ENCODE measurements around the gene SLC35E1.

The SLC35E1 gene

DNA sequence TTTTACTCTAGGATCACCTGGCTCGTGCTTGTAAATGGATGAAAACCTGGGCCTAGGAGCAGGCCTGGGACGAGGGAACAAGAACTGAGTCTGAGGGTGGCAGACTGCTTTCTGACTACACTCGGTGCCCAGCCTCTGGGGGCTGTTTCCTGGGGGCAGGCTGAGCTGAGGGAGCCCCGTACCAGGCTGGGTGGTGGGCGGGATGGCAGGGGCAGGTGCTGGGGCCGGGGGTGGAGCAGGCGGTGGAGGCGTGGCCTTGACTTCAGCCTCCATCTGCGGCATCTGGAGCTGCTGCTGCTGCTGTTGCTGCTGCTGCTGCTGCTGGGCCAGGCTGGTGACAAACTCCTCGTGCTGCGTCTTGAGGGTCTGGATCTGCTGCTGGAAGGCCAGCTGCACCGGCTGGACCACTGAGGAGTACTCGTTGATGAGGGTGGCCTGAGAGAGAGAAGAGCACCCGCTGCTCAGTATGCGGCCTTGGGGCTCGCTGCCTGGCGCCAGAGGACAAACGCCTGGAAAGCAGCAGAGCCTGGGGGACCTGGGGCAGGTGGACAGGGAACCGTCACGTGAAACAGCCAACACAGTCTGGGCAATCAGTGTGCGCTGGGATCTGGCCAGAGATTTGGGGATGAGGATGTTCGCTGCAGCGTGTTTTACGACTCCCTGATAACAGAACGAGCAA is 42.6 kb downstream of the SLC35E1 start:
- H3K4me1 ChIP-seq (ENCODE audit: control insufficient read depth in 1 of 2, insufficient read depth in 1 of 2, low read depth in 1 of 2, low read length in 1 of 2): no peaks in the 10 kb centered on the region
- H3K27ac ChIP-seq: no peak overlapping the region
- peaks cover 100% of the 10 kb centered on the region for H3K36me3 ChIP-seq
- H3K9me3 ChIP-seq: no peaks in the 10 kb centered on the region
- no peaks in the 10 kb centered on the region for H3K27me3 ChIP-seq
- no peak overlapping the region for H3K4me3 ChIP-seq (ENCODE audit: low read depth in 1 of 2, low read length in 1 of 2)
- TF ChIP-seq, protein P1, sequence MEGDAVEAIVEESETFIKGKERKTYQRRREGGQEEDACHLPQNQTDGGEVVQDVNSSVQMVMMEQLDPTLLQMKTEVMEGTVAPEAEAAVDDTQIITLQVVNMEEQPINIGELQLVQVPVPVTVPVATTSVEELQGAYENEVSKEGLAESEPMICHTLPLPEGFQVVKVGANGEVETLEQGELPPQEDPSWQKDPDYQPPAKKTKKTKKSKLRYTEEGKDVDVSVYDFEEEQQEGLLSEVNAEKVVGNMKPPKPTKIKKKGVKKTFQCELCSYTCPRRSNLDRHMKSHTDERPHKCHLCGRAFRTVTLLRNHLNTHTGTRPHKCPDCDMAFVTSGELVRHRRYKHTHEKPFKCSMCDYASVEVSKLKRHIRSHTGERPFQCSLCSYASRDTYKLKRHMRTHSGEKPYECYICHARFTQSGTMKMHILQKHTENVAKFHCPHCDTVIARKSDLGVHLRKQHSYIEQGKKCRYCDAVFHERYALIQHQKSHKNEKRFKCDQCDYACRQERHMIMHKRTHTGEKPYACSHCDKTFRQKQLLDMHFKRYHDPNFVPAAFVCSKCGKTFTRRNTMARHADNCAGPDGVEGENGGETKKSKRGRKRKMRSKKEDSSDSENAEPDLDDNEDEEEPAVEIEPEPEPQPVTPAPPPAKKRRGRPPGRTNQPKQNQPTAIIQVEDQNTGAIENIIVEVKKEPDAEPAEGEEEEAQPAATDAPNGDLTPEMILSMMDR (IDR thresholded peaks at IDR 0.05): no peak

DNA sequence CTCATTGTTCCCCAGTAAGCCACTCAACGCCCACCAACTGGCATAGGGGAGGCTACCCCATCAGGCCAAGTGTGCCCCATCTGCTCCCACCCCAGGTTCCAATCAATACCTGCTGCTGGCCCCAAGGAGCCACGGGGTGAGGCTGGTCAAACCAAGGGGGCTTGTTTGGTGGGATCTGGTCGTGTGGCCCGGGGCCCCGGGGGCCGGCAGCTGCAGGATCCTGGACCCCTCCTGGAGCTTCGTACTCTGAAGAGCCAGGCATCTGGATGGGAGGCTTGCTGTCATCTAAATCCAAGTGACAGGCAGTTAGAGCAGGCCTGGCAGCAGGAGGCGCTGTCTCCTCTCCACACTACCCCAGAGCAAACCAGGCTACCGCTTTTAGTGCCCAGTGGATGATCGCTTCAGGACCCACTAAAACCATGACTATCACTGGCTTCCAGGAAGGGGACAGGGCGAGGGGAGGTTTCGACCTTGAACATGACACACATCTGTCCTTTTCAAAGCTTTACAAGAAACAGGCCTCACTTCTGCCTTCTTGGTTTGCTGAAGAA is 44.2 kb downstream of the SLC35E1 start:
- Histone ChIP-seq H3K4me3 (ENCODE audit: low read depth in 1 of 2, low read length in 1 of 2) (no peak overlapping the region), H3K4me1 (ENCODE audit: control insufficient read depth in 1 of 2, insufficient read depth in 1 of 2, low read depth in 1 of 2, low read length in 1 of 2) (no peaks in the 10 kb centered on the region), H3K27ac (no peak overlapping the region), H3K9me3 (no peaks in the 10 kb centered on the region), H3K36me3 (peaks cover 100% of the 10 kb centered on the region), H3K27me3 (no peaks in the 10 kb centered on the region)
- TF ChIP-seq, protein P1 (IDR thresholded peaks at IDR 0.05): no peak

DNA sequence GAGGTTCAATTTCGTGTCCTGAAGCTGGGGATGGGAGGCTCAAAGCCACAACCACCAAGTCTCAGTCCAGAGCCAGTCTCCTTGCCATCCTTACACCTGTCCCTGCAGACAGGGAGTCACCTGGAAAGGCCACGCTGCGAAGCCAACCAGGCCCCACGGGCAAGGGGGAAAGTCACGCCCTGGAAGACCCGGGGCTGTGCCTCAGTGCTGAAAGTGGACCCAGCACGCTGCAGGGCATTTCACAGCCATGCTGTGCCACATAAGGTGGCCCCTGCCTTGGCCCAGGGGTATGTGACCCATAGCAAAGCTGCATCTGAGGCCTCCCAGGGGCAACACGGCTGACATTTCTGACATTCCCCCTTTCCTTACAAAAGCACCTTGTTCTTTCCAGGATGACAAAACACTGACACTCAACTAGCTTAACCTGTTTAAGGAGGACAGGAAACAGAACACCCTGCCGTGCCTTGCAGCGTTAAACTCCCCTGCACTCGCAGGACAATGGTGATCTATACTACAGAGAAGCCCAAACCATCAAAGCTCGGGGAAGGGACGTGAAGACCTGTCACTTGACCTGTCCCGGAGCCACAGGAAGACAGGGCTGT is 44.8 kb downstream of the SLC35E1 start:
- Histone ChIP-seq H3K36me3 (peaks cover 100% of the 10 kb centered on the region), H3K4me3 (ENCODE audit: low read depth in 1 of 2, low read length in 1 of 2) (no peak overlapping the region), H3K27me3 (no peaks in the 10 kb centered on the region), H3K27ac (no peak overlapping the region), H3K4me1 (ENCODE audit: control insufficient read depth in 1 of 2, insufficient read depth in 1 of 2, low read depth in 1 of 2, low read length in 1 of 2) (no peaks in the 10 kb centered on the region), H3K9me3 (no peaks in the 10 kb centered on the region)
- TF ChIP-seq, protein P1 (IDR thresholded peaks at IDR 0.05): no peak

DNA sequence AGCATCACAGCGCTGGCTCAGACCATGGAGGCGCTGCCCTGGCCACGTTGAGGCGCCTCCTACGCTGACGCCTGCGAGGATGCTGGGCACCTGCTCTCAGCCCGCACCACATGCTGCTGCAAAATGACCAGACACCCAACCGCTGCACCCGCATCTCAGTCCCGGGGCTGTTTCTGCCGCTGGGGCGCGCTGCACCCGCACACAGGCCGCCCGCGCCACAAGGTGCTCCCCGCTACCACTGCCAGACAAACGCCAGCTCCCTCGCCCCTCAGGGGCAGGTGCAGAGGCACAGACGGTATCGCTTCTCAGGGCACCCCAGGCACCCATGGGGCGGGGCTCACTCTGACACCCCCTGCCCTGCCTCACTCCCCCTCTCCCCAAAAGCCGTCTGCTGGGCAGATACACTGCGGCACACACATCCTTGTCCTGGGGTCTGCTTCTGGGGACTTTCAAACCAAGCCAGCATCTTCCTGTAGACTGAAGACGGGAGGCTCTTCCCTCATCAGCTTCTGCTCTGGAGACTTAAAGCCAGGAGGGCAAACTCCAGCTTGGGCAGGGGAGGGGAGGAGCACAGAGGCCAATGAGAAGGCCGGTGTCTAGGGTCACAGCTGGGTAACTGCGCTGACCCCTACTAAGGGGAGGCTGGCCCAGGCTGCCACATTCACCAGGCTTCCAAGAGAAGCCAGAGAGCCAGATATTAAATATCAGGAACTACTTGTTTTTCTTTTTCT is 46.3 kb downstream of the SLC35E1 start:
- H3K27me3 ChIP-seq: no peaks in the 10 kb centered on the region
- H3K4me3 ChIP-seq (ENCODE audit: low read depth in 1 of 2, low read length in 1 of 2): no peak overlapping the region
- H3K4me1 ChIP-seq (ENCODE audit: control insufficient read depth in 1 of 2, insufficient read depth in 1 of 2, low read depth in 1 of 2, low read length in 1 of 2): no peaks in the 10 kb centered on the region
- TF ChIP-seq, protein P1 (IDR thresholded peaks at IDR 0.05): no peak
- no peak overlapping the region for H3K27ac ChIP-seq
- H3K9me3 ChIP-seq: no peaks in the 10 kb centered on the region
- peaks cover 100% of the 10 kb centered on the region for H3K36me3 ChIP-seq

DNA sequence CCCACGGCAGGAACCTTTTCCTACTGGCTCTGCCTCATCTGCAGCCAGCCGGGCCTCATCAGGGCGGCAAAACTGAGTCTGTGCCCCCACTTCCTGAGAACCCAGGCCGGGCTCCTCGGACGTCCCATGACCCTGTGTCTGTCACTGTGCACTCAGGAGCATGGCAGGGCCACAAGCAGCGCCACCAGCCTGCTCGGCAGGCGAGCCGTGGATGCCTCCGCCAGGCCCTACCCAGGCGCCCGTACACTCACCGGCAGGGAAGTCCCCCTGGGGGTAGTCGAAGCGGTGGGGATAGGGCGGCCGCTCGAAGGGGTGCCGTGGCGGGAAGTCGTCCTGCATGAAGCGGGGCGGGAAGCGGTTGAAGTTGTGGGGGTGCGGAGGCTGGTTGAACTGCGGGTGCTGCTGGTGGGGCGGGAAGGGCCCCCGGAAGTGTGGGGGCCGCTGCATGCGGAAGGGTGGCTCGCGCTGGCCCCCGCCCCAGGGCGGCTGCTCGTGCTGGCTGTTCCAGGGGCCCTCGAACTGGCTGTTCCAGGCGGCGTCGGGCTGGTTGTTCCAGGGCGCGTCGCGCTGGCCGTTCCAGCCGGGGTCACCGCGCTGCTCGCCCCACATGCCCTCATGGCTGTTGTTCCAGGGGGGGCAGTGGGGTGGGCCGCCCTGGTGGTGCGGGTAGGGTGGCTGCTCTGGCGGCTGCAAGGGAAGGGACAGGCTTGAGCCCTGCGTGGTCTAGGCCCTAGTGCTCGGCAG is 47.1 kb downstream of the SLC35E1 start:
- no peak overlapping the region for H3K4me3 ChIP-seq (ENCODE audit: low read depth in 1 of 2, low read length in 1 of 2)
- no peak overlapping the region for H3K27ac ChIP-seq
- no peaks in the 10 kb centered on the region for H3K4me1 ChIP-seq (ENCODE audit: control insufficient read depth in 1 of 2, insufficient read depth in 1 of 2, low read depth in 1 of 2, low read length in 1 of 2)
- TF ChIP-seq, protein P1 (IDR thresholded peaks at IDR 0.05): no peak
- H3K27me3 ChIP-seq: no peaks in the 10 kb centered on the region
- H3K36me3 ChIP-seq: peaks cover 100% of the 10 kb centered on the region
- H3K9me3 ChIP-seq: no peaks in the 10 kb centered on the region
